Measurements from ENCODE around the gene KCNN2. TPM values are rescaled to one million over a fixed set of nuclear protein-coding genes. Genes with fewer than 3 reads are reported as not detected.

The KCNN2 gene
- total RNA-seq, 1 experiment from 2014 or later: 11.9 TPM

- peaks cover 8% of the 10 kb centered on the region for H3K9me3 Mint-ChIP-seq
- H3K4me3 Mint-ChIP-seq: no peak overlapping the region
- CTCF ChIA-PET: interaction anchor here (0.6 kb wide), 1 partner anchor 301 kb away, joined by 3 read pairs; no protein-coding TSS in a partner anchor
- ATAC-seq: no peak
- DNase-seq (ENCODE audit: low spot score): no peak
- H3K27ac Mint-ChIP-seq: no peak overlapping the region
- H3K36me3 Mint-ChIP-seq: peaks cover 3% of the 10 kb centered on the region
- H3K4me1 Mint-ChIP-seq: no peaks in the 10 kb centered on the region
- no peaks in the 10 kb centered on the region for H3K27me3 Mint-ChIP-seq (ENCODE audit: low read depth)
- POLR2A ChIA-PET: no interaction called here
- TF ChIP-seq E2F4 (CRISPR knock-in tag; IDR thresholded peaks at IDR 0.05; ENCODE audit: borderline replicate concordance, low read depth): no peak
- TF ChIP-seq RELA (CRISPR knock-in tag; IDR thresholded peaks at IDR 0.05; ENCODE audit: borderline replicate concordance): no peak
- no peak for TF ChIP-seq CTCF (IDR thresholded peaks at IDR 0.05)
- no peak for TF ChIP-seq ARID4B (CRISPR knock-in tag; IDR thresholded peaks at IDR 0.05; ENCODE audit: borderline replicate concordance)
- no peak for TF ChIP-seq NFYB (CRISPR knock-in tag; conservative IDR thresholded peaks at IDR 0.05; ENCODE audit: low read depth)
- TF ChIP-seq ZNF232 (CRISPR knock-in tag; IDR thresholded peaks at IDR 0.05): no peak
- TF ChIP-seq SOX15 (CRISPR knock-in tag; IDR thresholded peaks at IDR 0.05): no peak
- TF ChIP-seq ERG (CRISPR knock-in tag; IDR thresholded peaks at IDR 0.05): no peak
- no peak for TF ChIP-seq PRRX2 (CRISPR knock-in tag; IDR thresholded peaks at IDR 0.05)
These were observed 42.0 kb upstream of the KCNN2 start for GRCh38 chr5:114319821-114320220.

- CTCF ChIA-PET: no interaction called here
- no peak overlapping the region for H3K27ac Mint-ChIP-seq
These were observed 37.6 kb upstream of the KCNN2 start for GRCh38 chr5:114324282-114324681.

More at GRCh38 chr5:114324282-114324681, 37.6 kb upstream of the KCNN2 start:
- Mint-ChIP-seq H3K9me3 (peaks cover 20% of the 10 kb centered on the region), H3K36me3 (peaks cover 6% of the 10 kb centered on the region), H3K27me3 (ENCODE audit: low read depth) (no peaks in the 10 kb centered on the region), H3K4me3 (no peak overlapping the region), H3K4me1 (no peaks in the 10 kb centered on the region)
- POLR2A ChIA-PET: no interaction called here
- no peak for ATAC-seq
- TF ChIP-seq HMGXB4 (CRISPR knock-in tag; IDR thresholded peaks at IDR 0.05) (no peak), USF2 (CRISPR knock-in tag; IDR thresholded peaks at IDR 0.05) (no peak), AFF4 (CRISPR knock-in tag; IDR thresholded peaks at IDR 0.05; ENCODE audit: borderline replicate concordance) (no peak), RELA (CRISPR knock-in tag; IDR thresholded peaks at IDR 0.05; ENCODE audit: borderline replicate concordance) (no peak), CBFB (CRISPR knock-in tag; IDR thresholded peaks at IDR 0.05; ENCODE audit: low read depth) (no peak), USF1 (CRISPR knock-in tag; IDR thresholded peaks at IDR 0.05) (no peak), ZNF138 (CRISPR knock-in tag; conservative IDR thresholded peaks at IDR 0.05) (no peak), MYBL2 (CRISPR knock-in tag; IDR thresholded peaks at IDR 0.05) (no peak)
- DNase-seq (ENCODE audit: low spot score): no peak
